Cardiac muscle cell (in vitro differentiated cells and primary cell): ENCODE measurements around the gene C18orf63. TPM values are rescaled to one million over a fixed set of nuclear protein-coding genes. Genes with fewer than 3 reads are reported as not detected.

Experiments
- DNase-seq, 2 donors: peaks; one replicate each; pipeline versions ENCODE4 v3.0.0 to v3.0.0-alpha.2; 2010 to 2017; ENCODE audit warnings: low read depth in 1 of 2, low spot score in 1 of 2
- H3K27ac ChIP-seq: fragments of 200-600 bp; sonication (generic); 2 replicates; pipeline ENCODE4 v1.5.1; 2016
- H3K27me3 ChIP-seq: fragments of 200-600 bp; sonication (generic); 2 replicates; pipeline ENCODE4 v1.6.0; 2016; ENCODE audit warnings: control low read depth
- H3K36me3 ChIP-seq: fragments of 200-600 bp; sonication (generic); 2 replicates; pipeline ENCODE4 v1.5.1; 2016; ENCODE audit warnings: control low read depth
- H3K4me1 ChIP-seq: fragments of 200-600 bp; sonication (generic); 2 replicates; pipeline ENCODE4 v1.8.1; 2017; ENCODE audit warnings: low read depth, mild to moderate bottlenecking, mixed run types
- H3K4me3 ChIP-seq: fragments of 200-600 bp; sonication (generic); 2 replicates; pipeline ENCODE4 v1.5.1; 2016; ENCODE audit warnings: mild to moderate bottlenecking
- H3K9me3 ChIP-seq: fragments of 200-600 bp; sonication (generic); 2 replicates; pipeline ENCODE4 v1.5.1; 2017; ENCODE audit warnings: low read depth, mild to moderate bottlenecking, control low read depth
- polyA plus RNA-seq: library from polyadenylated mRNA; unstranded; fragments of >200 nt; fragmentation: Nextera tagmentation; extraction: Ambion mirVana; gene quantifications from 2 replicates; pipeline ENCODE4 v1.2.1, GENCODE V29; 2016
- total RNA-seq: library from RNA; depleted of rRNA; stranded (reverse); fragments of >200 nt; gene quantifications from 2 replicates; pipeline ENCODE4 v1.2.3, GENCODE V29; 2016
- TF ChIP-seq, protein P1 (sequence below): IDR thresholded peaks from 2 replicates; pipeline ENCODE4 v1.5.1; 2012; ENCODE audit warnings: low read depth, mild to moderate bottlenecking, low read length

Gene C18orf63
- total and polyA plus RNA-seq, 2 experiments from 2014 or later: not detected

DNA sequence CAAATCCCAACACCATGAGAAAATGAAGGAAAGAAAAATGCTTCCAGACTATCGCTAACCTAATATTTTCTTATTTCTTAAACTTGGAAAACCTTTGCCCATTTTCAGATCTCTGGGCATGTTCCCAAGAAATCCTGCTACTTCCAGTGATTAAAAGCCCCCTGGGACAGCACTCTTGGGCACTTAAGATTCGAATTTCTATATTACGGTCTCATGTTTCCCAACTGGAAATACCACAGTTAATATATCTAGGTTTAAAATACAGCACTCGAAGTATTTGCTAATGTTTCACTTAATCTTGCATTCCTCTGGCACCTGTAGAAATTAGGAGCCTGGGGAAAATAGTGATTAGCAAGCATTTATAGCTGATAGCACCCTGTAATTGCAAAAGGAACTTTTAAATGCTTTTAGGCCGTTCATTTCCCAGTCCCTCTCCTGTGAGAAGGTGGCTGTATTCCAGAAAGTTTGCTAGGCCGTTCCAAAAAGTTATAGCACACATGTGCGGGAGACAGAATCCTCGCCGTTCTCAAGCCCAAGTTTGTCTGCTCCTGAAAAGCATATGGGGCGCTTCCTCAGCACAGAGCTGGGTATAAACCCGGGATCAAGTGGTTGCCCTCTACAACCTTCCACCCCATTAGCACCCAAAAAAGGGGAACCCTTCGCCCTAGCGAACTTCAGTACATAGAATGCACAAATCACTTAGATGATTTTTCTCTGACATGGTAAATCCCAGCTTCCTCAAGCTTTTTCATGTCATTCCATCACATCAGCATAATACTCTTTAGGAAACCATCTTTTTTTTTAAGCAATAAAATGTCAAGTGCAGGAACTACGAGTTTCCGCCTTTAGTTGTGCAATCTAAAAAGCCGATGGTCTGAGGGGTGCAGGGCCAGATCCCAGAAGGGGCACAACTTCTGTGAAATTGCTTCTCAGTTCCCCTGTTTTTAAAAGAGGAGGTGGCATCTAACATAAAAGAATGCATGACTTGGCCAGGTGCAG lies 80.8 kb downstream of the C18orf63 start:
- no peaks in the 10 kb centered on the region for H3K36me3 ChIP-seq
- H3K27ac ChIP-seq: no peak overlapping the region
- no peaks in the 10 kb centered on the region for H3K4me1 ChIP-seq
- no peaks in the 10 kb centered on the region for H3K27me3 ChIP-seq
- H3K9me3 ChIP-seq: no peaks in the 10 kb centered on the region
- TF ChIP-seq, protein P1, sequence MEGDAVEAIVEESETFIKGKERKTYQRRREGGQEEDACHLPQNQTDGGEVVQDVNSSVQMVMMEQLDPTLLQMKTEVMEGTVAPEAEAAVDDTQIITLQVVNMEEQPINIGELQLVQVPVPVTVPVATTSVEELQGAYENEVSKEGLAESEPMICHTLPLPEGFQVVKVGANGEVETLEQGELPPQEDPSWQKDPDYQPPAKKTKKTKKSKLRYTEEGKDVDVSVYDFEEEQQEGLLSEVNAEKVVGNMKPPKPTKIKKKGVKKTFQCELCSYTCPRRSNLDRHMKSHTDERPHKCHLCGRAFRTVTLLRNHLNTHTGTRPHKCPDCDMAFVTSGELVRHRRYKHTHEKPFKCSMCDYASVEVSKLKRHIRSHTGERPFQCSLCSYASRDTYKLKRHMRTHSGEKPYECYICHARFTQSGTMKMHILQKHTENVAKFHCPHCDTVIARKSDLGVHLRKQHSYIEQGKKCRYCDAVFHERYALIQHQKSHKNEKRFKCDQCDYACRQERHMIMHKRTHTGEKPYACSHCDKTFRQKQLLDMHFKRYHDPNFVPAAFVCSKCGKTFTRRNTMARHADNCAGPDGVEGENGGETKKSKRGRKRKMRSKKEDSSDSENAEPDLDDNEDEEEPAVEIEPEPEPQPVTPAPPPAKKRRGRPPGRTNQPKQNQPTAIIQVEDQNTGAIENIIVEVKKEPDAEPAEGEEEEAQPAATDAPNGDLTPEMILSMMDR: no peak
- H3K4me3 ChIP-seq: no peak overlapping the region
- DNase-seq: peak in 1 of 2 donors; percentile 58

DNA sequence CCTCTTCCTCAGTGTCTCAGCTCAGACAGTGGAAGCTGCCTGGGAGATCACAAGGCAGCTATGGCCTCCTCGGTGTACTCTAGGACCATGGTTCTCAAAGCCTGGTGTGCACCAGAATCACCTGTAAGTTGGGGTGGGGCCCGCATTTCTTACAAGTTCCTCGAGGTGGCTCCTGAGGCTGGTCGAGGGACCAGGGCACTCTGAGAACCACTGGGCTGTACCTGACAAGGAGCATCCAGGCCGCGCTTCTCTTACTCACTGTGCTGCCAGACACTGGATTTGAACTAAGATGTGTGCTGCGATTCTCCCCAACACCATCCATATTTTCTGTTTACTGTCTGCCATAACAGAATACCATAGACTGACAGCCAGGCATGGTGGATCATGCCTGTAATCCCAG lies 81.9 kb downstream of the C18orf63 start:
- H3K9me3 ChIP-seq: no peaks in the 10 kb centered on the region
- H3K36me3 ChIP-seq: no peaks in the 10 kb centered on the region
- H3K27me3 ChIP-seq: no peaks in the 10 kb centered on the region
- H3K27ac ChIP-seq: no peak overlapping the region
- no peak overlapping the region for H3K4me3 ChIP-seq
- no peak for DNase-seq
- H3K4me1 ChIP-seq: peaks cover 2% of the 10 kb centered on the region
- TF ChIP-seq, protein P1: no peak

DNA sequence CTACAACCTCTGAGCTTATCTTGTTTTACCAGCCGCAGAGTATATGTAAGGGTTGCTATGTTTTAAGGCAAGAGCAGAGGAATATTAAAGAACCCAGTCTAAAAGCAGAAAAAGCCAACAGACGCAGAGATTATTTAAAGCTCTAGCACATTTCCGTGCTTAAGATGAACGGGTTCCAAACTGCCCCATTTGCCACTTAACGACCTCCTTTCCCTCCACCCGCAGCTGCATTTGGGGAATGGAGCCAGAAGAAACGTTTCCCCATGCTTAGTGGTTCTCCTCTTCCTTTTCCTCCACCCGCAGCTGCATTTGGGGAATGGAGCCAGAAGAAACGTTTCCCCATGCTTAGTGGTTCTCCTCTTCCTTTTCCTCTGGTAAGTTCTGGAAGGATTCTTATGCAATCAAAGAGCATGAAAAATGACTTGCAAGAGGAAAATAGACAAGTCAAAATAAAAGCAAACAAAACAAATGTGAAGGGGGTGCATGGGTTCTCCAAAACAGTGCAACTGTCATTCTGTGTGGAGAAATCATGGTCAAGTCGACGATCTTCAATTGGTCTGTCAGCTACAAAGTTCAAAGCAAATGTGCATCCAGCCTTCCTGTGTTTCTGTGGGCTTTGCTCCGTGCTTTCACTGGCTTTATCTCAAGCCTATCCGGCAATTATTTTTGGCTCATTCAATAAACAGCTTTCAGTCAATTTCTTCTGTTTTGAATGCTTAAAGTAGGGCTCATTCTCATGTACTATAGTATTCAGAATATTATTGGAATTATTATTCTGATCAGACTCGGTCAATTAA lies 83.7 kb downstream of the C18orf63 start:
- Histone ChIP-seq H3K4me1 (peaks cover 4% of the 10 kb centered on the region), H3K36me3 (no peaks in the 10 kb centered on the region), H3K4me3 (no peak overlapping the region), H3K9me3 (no peaks in the 10 kb centered on the region), H3K27ac (no peak overlapping the region), H3K27me3 (no peaks in the 10 kb centered on the region)
- DNase-seq: peak in 1 of 2 donors; percentile 29
- TF ChIP-seq, protein P1: no peak

DNA sequence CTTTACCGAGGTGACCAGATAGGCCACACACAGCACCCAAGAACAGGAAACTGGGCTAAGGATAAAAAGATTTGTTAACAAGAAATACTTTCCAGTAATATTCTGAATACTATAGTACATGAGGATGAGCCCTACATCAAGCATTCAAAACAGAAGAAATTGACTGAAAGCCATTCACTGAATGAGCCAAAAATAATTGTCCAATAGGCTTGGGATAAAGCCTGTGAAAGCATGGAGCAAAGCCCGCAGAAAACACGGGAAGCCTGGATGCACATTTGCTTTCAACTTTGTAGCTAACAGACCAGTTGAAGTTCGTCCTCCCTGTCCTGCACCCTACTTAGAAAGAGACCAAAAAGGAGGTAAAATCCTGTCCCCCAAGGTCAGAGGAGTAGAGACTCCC lies 85.2 kb downstream of the C18orf63 start:
- Histone ChIP-seq H3K36me3 (no peaks in the 10 kb centered on the region), H3K9me3 (no peaks in the 10 kb centered on the region), H3K4me3 (no peak overlapping the region), H3K4me1 (peaks cover 4% of the 10 kb centered on the region), H3K27me3 (no peaks in the 10 kb centered on the region), H3K27ac (no peak overlapping the region)
- DNase-seq: no peak
- TF ChIP-seq, protein P1: no peak

DNA sequence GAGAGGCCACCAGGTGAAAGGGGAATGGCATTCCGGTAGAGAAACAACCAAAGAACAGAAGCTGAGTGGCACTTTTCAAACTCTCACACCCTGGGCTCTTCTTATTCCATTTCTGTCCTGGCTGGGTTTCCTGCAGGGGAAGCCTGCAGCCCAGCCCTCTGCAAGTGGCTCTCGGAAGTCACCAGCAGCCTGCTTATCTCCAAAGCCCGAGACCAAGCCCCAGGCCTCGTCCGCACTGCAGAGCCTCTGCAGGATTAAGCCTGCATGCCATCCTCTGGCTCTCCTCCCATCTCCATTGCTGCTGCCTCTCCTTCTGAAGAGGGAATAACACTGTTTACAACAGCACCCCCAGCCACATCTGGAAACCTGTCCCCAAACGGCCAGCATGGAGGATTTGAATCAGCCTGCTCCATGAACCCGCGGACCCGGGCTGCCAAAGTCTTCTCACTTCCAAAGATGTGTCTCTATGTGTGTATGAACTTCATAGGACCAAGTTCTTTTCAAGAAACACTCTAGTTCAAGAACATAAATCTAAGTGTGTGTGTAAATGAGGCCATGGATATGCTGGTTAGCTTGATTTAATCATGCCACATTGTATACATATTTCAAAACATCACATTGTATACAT lies 87.3 kb downstream of the C18orf63 start:
- TF ChIP-seq, protein P1: no peak
- no peak overlapping the region for H3K4me3 ChIP-seq
- H3K27me3 ChIP-seq: no peaks in the 10 kb centered on the region
- H3K4me1 ChIP-seq: peaks cover 4% of the 10 kb centered on the region
- peak in 1 of 2 donors; percentile 57 for DNase-seq
- no peaks in the 10 kb centered on the region for H3K9me3 ChIP-seq
- no peaks in the 10 kb centered on the region for H3K36me3 ChIP-seq
- no peak overlapping the region for H3K27ac ChIP-seq
